H9 (cell line): ENCODE results near the gene GNA12. TPM values are rescaled to one million over a fixed set of nuclear protein-coding genes. Genes with fewer than 3 reads are reported as not detected.

Experiments
- DNase-seq: peaks from one replicate; pipeline ENCODE4 v3.0.0-alpha.2; 2017
- H2AFZ ChIP-seq: one replicate; pipeline ENCODE4 v1.6.1; 2013; ENCODE audit warnings: mild to moderate bottlenecking, low read length, control low read depth, moderate library complexity
- H2AK5ac ChIP-seq: 2 replicates; pipeline ENCODE4 v1.6.1; 2013; ENCODE audit warnings: low read length, control low read depth, mixed read lengths; ENCODE audit not compliant: insufficient read length
- H2BK120ac ChIP-seq: one replicate; pipeline ENCODE4 v1.6.1; 2013; ENCODE audit warnings: low read depth, mild to moderate bottlenecking, low read length, control low read depth, inconsistent platforms; ENCODE audit not compliant: poor library complexity, severe bottlenecking
- H2BK12ac ChIP-seq: 2 replicates; pipeline ENCODE4 v1.6.1; 2013; ENCODE audit warnings: low read length, control low read depth, mixed read lengths, low read depth; ENCODE audit not compliant: insufficient read length
- H2BK15ac ChIP-seq: 2 replicates; pipeline ENCODE4 v1.6.1; 2013; ENCODE audit warnings: low read depth, low read length, control low read depth
- H2BK20ac ChIP-seq: one replicate; pipeline ENCODE4 v1.6.1; 2013; ENCODE audit warnings: low read depth, mild to moderate bottlenecking, low read length, control low read depth, inconsistent platforms; ENCODE audit not compliant: poor library complexity, severe bottlenecking
- H2BK5ac ChIP-seq: 2 replicates; pipeline ENCODE4 v1.6.1; 2013; ENCODE audit warnings: low read length, control low read depth, mixed read lengths; ENCODE audit not compliant: insufficient read length
- H3K14ac ChIP-seq: 2 replicates; pipeline ENCODE4 v1.6.1; 2013; ENCODE audit warnings: low read length, control low read depth; ENCODE audit not compliant: insufficient read depth
- H3K18ac ChIP-seq: 2 replicates; pipeline ENCODE4 v1.6.1; 2013; ENCODE audit warnings: low read depth, mild to moderate bottlenecking, mixed read lengths, low read length, control low read depth; ENCODE audit not compliant: insufficient read length
- H3K23ac ChIP-seq: 2 replicates; pipeline ENCODE4 v1.6.1; 2013; ENCODE audit warnings: low read length, control low read depth, mixed read lengths, low read depth; ENCODE audit not compliant: insufficient read length
- H3K23me2 ChIP-seq: 2 replicates; pipeline ENCODE4 v1.6.1; 2013; ENCODE audit warnings: low read depth, mild to moderate bottlenecking, mixed read lengths, low read length, control low read depth; ENCODE audit not compliant: insufficient read length, poor library complexity, severe bottlenecking
- H3K27ac ChIP-seq: 2 replicates; pipeline ENCODE4 v1.5.1; 2013; ENCODE audit warnings: low read length, control low read depth, mixed read lengths, low read depth; ENCODE audit not compliant: insufficient read length
- H3K27me3 ChIP-seq: 2 replicates; pipeline ENCODE4 v1.6.1; 2013; ENCODE audit warnings: low read length, control low read depth, inconsistent platforms; ENCODE audit not compliant: insufficient read depth
- H3K4ac ChIP-seq: 2 replicates; pipeline ENCODE4 v1.6.1; 2013; ENCODE audit warnings: low read depth, mild to moderate bottlenecking, control low read depth, inconsistent platforms, low read length, moderate library complexity
- H3K4me1 ChIP-seq: 2 replicates; pipeline ENCODE4 v1.6.1; 2013; ENCODE audit warnings: low read length, control low read depth, inconsistent platforms; ENCODE audit not compliant: insufficient read depth
- H3K4me2 ChIP-seq: 2 replicates; pipeline ENCODE4 v1.6.1; 2013; ENCODE audit warnings: low read length, control low read depth, mixed read lengths; ENCODE audit not compliant: insufficient read length, insufficient read depth
- H3K56ac ChIP-seq: 2 replicates; pipeline ENCODE4 v1.6.1; 2013; ENCODE audit warnings: low read depth, mild to moderate bottlenecking, mixed read lengths, low read length, control low read depth; ENCODE audit not compliant: insufficient read length
- H3K79me1 ChIP-seq: 2 replicates; pipeline ENCODE4 v1.6.1; 2013; ENCODE audit warnings: low read depth, mild to moderate bottlenecking, moderate library complexity, low read length, control low read depth, inconsistent platforms; ENCODE audit not compliant: insufficient read depth, poor library complexity, severe bottlenecking
- H3K79me2 ChIP-seq: 2 replicates; pipeline ENCODE4 v1.6.1; 2013; ENCODE audit warnings: low read length, control low read depth, inconsistent platforms; ENCODE audit not compliant: insufficient read depth
- H3K9ac ChIP-seq: 2 replicates; pipeline ENCODE4 v1.6.1; 2013; ENCODE audit warnings: low read length, control low read depth, mixed read lengths; ENCODE audit not compliant: insufficient read length; ENCODE audit errors: extremely low read depth
- H3K9me3 ChIP-seq: one replicate; pipeline ENCODE4 v1.6.1; 2013; ENCODE audit warnings: low read depth, low read length, inconsistent platforms; ENCODE audit not compliant: control insufficient read depth
- H3T11ph ChIP-seq: one replicate; pipeline ENCODE4 v1.6.1; 2013; ENCODE audit warnings: mild to moderate bottlenecking, low read length, control low read depth, inconsistent platforms
- H4K20me1 ChIP-seq: one replicate; pipeline ENCODE4 v1.6.1; 2013; ENCODE audit not compliant: control insufficient read depth, insufficient read length, insufficient read depth
- H4K5ac ChIP-seq: 2 replicates; pipeline ENCODE4 v1.6.1; 2013; ENCODE audit warnings: low read depth, mild to moderate bottlenecking, mixed read lengths, low read length, control low read depth; ENCODE audit not compliant: insufficient read length
- H4K8ac ChIP-seq: replicated peaks from 2 replicates; pipeline ENCODE4 v1.6.1; 2013; ENCODE audit warnings: low read length, control low read depth, mixed read lengths, low read depth; ENCODE audit not compliant: insufficient read length
- H4K91ac ChIP-seq: 2 replicates; pipeline ENCODE4 v1.6.1; 2013; ENCODE audit warnings: low read depth, mild to moderate bottlenecking, moderate library complexity, mixed read lengths, low read length, control low read depth; ENCODE audit not compliant: insufficient read length
- H3K27ac Mint-ChIP-seq, 3 experiments: 2 replicates in 2 of 3; 3 replicates in 1 of 3; pipeline ENCODE4 v1.8.0; 2020 to 2021; ENCODE audit warnings: mixed read lengths in 3 of 3, mild to moderate bottlenecking in 1 of 3, moderate library complexity in 1 of 3
- H3K27me3 Mint-ChIP-seq: 2 replicates; pipeline ENCODE4 v1.8.0; 2021; ENCODE audit warnings: low read depth, mild to moderate bottlenecking, moderate library complexity, mixed read lengths
- H3K36me3 Mint-ChIP-seq, 3 experiments: 2 replicates in 2 of 3; 3 replicates in 1 of 3; pipeline ENCODE4 v1.8.0; 2020 to 2021; ENCODE audit warnings: low read depth in 3 of 3, mixed read lengths in 3 of 3; ENCODE audit not compliant: insufficient read depth in 1 of 3
- H3K4me1 Mint-ChIP-seq, 2 experiments: 2 replicates each; pipeline ENCODE4 v1.8.0; 2020; ENCODE audit warnings: mixed read lengths in 2 of 2
- H3K4me3 Mint-ChIP-seq, 2 experiments: 2 replicates in 1 of 2; 3 replicates in 1 of 2; pipeline ENCODE4 v1.8.0; 2020 to 2021; ENCODE audit warnings: mild to moderate bottlenecking in 2 of 2, mixed read lengths in 2 of 2, moderate library complexity in 1 of 2
- H3K9me3 Mint-ChIP-seq, 2 experiments: 2 replicates in 1 of 2; 3 replicates in 1 of 2; pipeline ENCODE4 v1.8.0; 2020; ENCODE audit warnings: mild to moderate bottlenecking in 2 of 2, mixed read lengths in 2 of 2, moderate library complexity in 1 of 2
- WGBS: extraction: QIAGEN DNeasy Blood & Tissue Kit; methylation state at CpG from one replicate; pipeline ENCODE4 v1.1.7; 2013; ENCODE audit warnings: missing lambda C conversion rate, low lambda C conversion rate, mixed read lengths; ENCODE audit not compliant: insufficient read length; ENCODE audit errors: extremely low coverage; 5-methylcytosine and 5-hydroxymethylcytosine counted together
- total RNA-seq: library from RNA; stranded (reverse); gene quantifications from 2 replicates; pipeline ENCODE4 v1.2.1, GENCODE V29; 2021
- TF ChIP-seq, protein P1 (sequence below): fragments of 200-600 bp; sonication (generic); conservative IDR thresholded peaks from 3 replicates; pipeline ENCODE4 v1.8.0; 2021; ENCODE audit warnings: antibody characterized with exemption, mild to moderate bottlenecking

GNA12 gene
- total RNA-seq, 1 experiment from 2014 or later, result 60.2 TPM

DNA sequence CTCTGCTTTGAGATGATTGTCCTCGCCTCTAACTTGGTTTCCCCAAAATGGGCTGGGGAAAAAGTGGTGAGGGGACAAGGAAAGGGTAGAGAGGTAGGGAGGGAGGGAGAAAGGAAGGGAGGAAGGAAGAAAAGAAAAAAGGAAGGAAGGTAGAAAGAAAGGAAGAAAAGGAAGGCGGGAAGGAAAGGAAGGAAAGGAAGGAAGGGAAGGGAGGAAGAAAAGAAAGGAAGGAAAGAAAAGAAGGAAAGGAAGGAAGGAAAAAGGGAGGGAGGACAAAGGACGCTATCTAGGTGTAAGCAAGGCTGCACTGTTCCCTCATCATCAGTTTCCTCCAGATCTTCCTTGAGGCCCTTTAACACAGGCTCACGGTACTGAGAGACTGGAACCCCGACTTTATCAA, 2.2 kb downstream of the GNA12 start:
- peaks cover 33 to 37% of the 10 kb centered on the region in 2 experiments for H3K4me1 Mint-ChIP-seq
- H4K20me1 ChIP-seq, result no peaks in the 10 kb centered on the region
- H3K9me3 ChIP-seq, result no peaks in the 10 kb centered on the region
- no peak overlapping the region for H3K9ac ChIP-seq
- no peak overlapping the region for H2BK120ac ChIP-seq
- no peaks in the 10 kb centered on the region; a peak in 2 of 5 replicates for H3K9me3 Mint-ChIP-seq
- no peaks in the 10 kb centered on the region for H3K27me3 ChIP-seq
- H4K91ac ChIP-seq, result no peak overlapping the region
- H3K23me2 ChIP-seq, result no peaks in the 10 kb centered on the region
- H3K4me3 Mint-ChIP-seq, result peak overlapping the region; percentile 31 to 90; a peak in 3 of 5 replicates
- H2BK20ac ChIP-seq, result no peak overlapping the region
- H3K79me2 ChIP-seq, result peaks cover 40% of the 10 kb centered on the region
- DNase-seq, result no peak
- no peak overlapping the region for H3K56ac ChIP-seq
- H3K23ac ChIP-seq, result no peak overlapping the region
- WGBS, result no CpG with 5 or more reads among the region's 5 CpGs
- peak overlapping the region in 2 of 3 experiments; percentile 35 to 37; a peak in 4 of 7 replicates for H3K27ac Mint-ChIP-seq
- H2AFZ ChIP-seq, result no peak overlapping the region
- TF ChIP-seq, protein P1, sequence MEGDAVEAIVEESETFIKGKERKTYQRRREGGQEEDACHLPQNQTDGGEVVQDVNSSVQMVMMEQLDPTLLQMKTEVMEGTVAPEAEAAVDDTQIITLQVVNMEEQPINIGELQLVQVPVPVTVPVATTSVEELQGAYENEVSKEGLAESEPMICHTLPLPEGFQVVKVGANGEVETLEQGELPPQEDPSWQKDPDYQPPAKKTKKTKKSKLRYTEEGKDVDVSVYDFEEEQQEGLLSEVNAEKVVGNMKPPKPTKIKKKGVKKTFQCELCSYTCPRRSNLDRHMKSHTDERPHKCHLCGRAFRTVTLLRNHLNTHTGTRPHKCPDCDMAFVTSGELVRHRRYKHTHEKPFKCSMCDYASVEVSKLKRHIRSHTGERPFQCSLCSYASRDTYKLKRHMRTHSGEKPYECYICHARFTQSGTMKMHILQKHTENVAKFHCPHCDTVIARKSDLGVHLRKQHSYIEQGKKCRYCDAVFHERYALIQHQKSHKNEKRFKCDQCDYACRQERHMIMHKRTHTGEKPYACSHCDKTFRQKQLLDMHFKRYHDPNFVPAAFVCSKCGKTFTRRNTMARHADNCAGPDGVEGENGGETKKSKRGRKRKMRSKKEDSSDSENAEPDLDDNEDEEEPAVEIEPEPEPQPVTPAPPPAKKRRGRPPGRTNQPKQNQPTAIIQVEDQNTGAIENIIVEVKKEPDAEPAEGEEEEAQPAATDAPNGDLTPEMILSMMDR, result no peak
- H3T11ph ChIP-seq, result no peak overlapping the region
- no peak overlapping the region for H4K5ac ChIP-seq
- H3K18ac ChIP-seq, result no peak overlapping the region
- peaks cover 2% of the 10 kb centered on the region; the same call in 1 of the 2 replicates for H3K4me1 ChIP-seq
- no peak overlapping the region for H2AK5ac ChIP-seq
- H2BK12ac ChIP-seq, result no peak overlapping the region
- H3K4ac ChIP-seq, result no peak overlapping the region
- H3K27ac ChIP-seq, result no peak overlapping the region
- H3K79me1 ChIP-seq, result peaks cover 11% of the 10 kb centered on the region
- no peak overlapping the region for H4K8ac ChIP-seq
- H3K36me3 Mint-ChIP-seq, result peaks cover 20 to 48% (median 46%) of the 10 kb centered on the region in 3 experiments
- no peak overlapping the region for H2BK15ac ChIP-seq
- no peak overlapping the region for H2BK5ac ChIP-seq
- H3K4me2 ChIP-seq, result peak overlapping the region; percentile 59
- no peak overlapping the region for H3K14ac ChIP-seq
- H3K27me3 Mint-ChIP-seq, result no peaks in the 10 kb centered on the region
